Ishikawa (cell line): ENCODE measurements around the gene ANKRD16.

Experiments used
- EP300 ChIP-seq: IDR thresholded peaks from 2 replicates; pipeline ENCODE4 v1.6.1; 2012; ENCODE audit warnings: borderline replicate concordance
- MAX ChIP-seq: IDR thresholded peaks from 2 replicates; pipeline ENCODE4 v1.6.1; 2012
- NFIC ChIP-seq: IDR thresholded peaks from 2 replicates; pipeline ENCODE4 v1.6.1; 2012
- RAD21 ChIP-seq: IDR thresholded peaks from 2 replicates; pipeline ENCODE4 v1.6.1; 2012; ENCODE audit warnings: low read depth
- TAF1 ChIP-seq: IDR thresholded peaks from 2 replicates; pipeline ENCODE4 v1.6.1; 2012; ENCODE audit warnings: low read depth, mild to moderate bottlenecking
- TCF12 ChIP-seq: IDR thresholded peaks from 2 replicates; pipeline ENCODE4 v1.6.1; 2012; ENCODE audit warnings: low read depth

- TF ChIP-seq EP300 (no peak), NFIC (no peak), RAD21 (no peak), TCF12 (no peak), MAX (no peak), TAF1 (no peak)
Observed at GRCh38 chr10:5935628-5936027, 45.9 kb upstream of the ANKRD16 start.
